Mesothelial cell of epicardium (in vitro differentiated cells): Measurements from ENCODE around the gene MSRB3. TPM values are rescaled to one million over a fixed set of nuclear protein-coding genes. Genes with fewer than 3 reads are reported as not detected.

Source experiments
- DNase-seq, 2 experiments: peaks; one replicate each; pipeline ENCODE4 v3.0.0; 2021; ENCODE audit warnings: low spot score in 2 of 2; ENCODE audit not compliant: unreplicated experiment in 2 of 2
- H3K27ac Mint-ChIP-seq: 2 replicates; pipeline ENCODE4 v1.8.0; 2021; ENCODE audit warnings: mixed read lengths
- H3K27me3 Mint-ChIP-seq: 2 replicates; pipeline ENCODE4 v1.8.0; 2021; ENCODE audit warnings: low read depth, mixed read lengths
- H3K36me3 Mint-ChIP-seq: 2 replicates; pipeline ENCODE4 v1.8.0; 2021; ENCODE audit warnings: mixed read lengths
- H3K4me1 Mint-ChIP-seq: 2 replicates; pipeline ENCODE4 v1.8.0; 2021; ENCODE audit warnings: mixed read lengths
- H3K4me3 Mint-ChIP-seq: 2 replicates; pipeline ENCODE4 v1.8.0; 2021; ENCODE audit warnings: mild to moderate bottlenecking, moderate library complexity, mixed read lengths
- H3K9me3 Mint-ChIP-seq: 2 replicates; pipeline ENCODE4 v1.8.0; 2021; ENCODE audit warnings: mixed read lengths
- total RNA-seq: library from RNA; stranded (reverse); gene quantifications from 3 replicates; pipeline ENCODE4 v1.2.1, GENCODE V29; 2021
- TF ChIP-seq, protein P1 (sequence below): fragments of 200-600 bp; sonication (generic); IDR thresholded peaks from one replicate; pipeline ENCODE4 v1.5.0; 2021; ENCODE audit warnings: antibody characterized with exemption; ENCODE audit not compliant: unreplicated experiment

MSRB3 gene
- total RNA-seq, 1 donor from 2014 or later, result 20.4 TPM

DNA sequence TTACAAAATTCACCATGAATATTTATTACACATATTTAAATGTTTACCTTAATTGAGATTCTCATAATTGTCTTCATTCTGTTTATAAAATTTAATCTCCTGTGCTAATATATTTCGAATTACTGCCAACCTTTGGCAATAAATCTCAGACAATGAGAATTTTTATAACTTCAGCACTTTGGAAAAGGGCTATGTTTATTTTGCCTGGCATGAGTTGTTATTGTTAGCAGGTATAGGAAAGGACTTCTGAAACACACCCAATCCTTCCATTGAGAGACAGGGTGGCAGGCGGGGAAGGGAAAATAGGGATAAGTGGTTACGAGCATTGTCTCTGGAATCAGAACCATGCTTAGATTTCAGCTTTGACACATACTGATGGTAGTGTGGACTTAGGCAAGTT lies 12.1 kb upstream of the MSRB3 start:
- H3K27me3 Mint-ChIP-seq, result no peaks in the 10 kb centered on the region
- no peak overlapping the region for H3K4me3 Mint-ChIP-seq
- H3K4me1 Mint-ChIP-seq, result peaks cover 2% of the 10 kb centered on the region
- TF ChIP-seq, protein P1, sequence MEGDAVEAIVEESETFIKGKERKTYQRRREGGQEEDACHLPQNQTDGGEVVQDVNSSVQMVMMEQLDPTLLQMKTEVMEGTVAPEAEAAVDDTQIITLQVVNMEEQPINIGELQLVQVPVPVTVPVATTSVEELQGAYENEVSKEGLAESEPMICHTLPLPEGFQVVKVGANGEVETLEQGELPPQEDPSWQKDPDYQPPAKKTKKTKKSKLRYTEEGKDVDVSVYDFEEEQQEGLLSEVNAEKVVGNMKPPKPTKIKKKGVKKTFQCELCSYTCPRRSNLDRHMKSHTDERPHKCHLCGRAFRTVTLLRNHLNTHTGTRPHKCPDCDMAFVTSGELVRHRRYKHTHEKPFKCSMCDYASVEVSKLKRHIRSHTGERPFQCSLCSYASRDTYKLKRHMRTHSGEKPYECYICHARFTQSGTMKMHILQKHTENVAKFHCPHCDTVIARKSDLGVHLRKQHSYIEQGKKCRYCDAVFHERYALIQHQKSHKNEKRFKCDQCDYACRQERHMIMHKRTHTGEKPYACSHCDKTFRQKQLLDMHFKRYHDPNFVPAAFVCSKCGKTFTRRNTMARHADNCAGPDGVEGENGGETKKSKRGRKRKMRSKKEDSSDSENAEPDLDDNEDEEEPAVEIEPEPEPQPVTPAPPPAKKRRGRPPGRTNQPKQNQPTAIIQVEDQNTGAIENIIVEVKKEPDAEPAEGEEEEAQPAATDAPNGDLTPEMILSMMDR, result no peak
- peaks cover 9% of the 10 kb centered on the region for H3K9me3 Mint-ChIP-seq
- no peaks in the 10 kb centered on the region for H3K36me3 Mint-ChIP-seq
- DNase-seq, result no peak
- no peak overlapping the region for H3K27ac Mint-ChIP-seq

DNA sequence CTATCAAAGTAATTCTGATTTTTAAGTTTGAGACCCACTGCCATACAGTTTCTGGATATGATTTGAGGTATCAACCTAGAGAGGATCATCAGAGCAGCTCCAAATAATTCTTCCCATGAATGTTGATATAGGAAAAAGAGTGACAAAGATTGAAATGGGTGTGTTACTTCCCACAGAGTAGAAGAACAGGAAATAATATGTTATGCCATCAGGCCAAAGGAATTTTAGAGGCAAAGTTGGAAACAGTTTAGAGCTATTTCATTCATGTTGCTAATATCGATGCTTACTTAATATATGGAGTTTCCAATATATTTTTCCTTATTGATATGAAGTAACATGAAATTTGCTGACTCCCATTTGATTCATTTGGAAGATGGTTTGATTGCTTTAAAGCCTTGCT lies 8.9 kb upstream of the MSRB3 start:
- Mint-ChIP-seq H3K4me3 (no peak overlapping the region), H3K9me3 (peaks cover 4% of the 10 kb centered on the region), H3K36me3 (no peaks in the 10 kb centered on the region), H3K27ac (no peak overlapping the region), H3K4me1 (peaks cover 2% of the 10 kb centered on the region), H3K27me3 (no peaks in the 10 kb centered on the region)
- DNase-seq, result no peak
- TF ChIP-seq, protein P1, result no peak

DNA sequence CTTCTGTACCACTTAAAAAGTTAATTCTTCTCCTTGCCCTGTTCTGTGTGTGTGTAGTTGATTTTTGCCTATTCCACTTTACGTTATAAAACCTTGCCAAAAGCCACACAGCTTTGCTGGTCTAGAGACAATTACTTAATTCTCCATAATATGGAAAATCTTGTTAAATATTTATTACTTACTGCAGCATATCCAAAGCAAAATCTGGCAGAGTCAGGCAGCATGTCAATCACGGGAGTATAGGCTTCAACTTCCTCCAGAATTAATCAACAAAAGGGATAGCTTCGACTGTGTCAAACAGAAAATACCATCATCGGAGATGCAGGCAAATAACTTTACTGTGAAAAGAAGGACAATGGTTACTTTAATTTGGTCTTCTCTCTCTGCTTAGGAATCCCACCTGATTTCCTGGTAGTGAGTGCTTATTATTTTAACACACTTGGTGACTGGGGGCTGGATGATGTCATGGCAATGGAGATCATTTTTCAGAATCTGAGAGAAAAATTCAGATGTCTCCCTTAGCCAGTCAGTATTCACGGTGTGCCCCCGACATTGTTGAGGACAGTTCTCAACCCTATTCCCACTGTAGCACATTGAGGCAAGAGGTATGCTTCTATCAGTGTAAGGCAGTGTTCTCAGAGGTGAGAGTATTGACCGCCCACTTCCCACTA lies 3.7 kb upstream of the MSRB3 start:
- no peak for DNase-seq
- Mint-ChIP-seq H3K4me3 (no peak overlapping the region), H3K27me3 (no peaks in the 10 kb centered on the region), H3K36me3 (no peaks in the 10 kb centered on the region), H3K9me3 (no peaks in the 10 kb centered on the region), H3K27ac (no peak overlapping the region), H3K4me1 (peaks cover 4% of the 10 kb centered on the region)
- TF ChIP-seq, protein P1, result no peak

DNA sequence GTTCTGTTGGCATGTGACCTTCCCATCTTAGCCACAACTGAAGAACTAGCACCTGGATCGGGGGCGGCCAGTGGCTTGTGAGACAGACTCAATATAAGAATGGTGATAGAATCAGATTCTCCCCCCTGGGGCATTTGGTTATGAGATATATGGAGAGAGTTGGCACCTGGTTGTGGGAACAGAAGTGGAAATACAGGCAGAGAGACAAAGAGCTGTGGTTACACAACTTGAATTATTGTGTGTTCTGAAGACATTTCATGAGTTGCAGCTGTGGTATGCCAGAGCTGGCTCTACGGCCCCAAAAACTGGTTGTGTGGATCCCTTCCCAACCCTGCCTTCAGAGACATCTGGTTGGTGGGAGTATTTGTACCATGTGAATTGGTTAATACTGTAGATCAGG lies 2.9 kb upstream of the MSRB3 start:
- Mint-ChIP-seq H3K4me3 (no peak overlapping the region), H3K27me3 (no peaks in the 10 kb centered on the region), H3K27ac (no peak overlapping the region), H3K4me1 (peaks cover 10% of the 10 kb centered on the region), H3K36me3 (no peaks in the 10 kb centered on the region), H3K9me3 (no peaks in the 10 kb centered on the region)
- TF ChIP-seq, protein P1, result no peak
- no peak for DNase-seq

DNA sequence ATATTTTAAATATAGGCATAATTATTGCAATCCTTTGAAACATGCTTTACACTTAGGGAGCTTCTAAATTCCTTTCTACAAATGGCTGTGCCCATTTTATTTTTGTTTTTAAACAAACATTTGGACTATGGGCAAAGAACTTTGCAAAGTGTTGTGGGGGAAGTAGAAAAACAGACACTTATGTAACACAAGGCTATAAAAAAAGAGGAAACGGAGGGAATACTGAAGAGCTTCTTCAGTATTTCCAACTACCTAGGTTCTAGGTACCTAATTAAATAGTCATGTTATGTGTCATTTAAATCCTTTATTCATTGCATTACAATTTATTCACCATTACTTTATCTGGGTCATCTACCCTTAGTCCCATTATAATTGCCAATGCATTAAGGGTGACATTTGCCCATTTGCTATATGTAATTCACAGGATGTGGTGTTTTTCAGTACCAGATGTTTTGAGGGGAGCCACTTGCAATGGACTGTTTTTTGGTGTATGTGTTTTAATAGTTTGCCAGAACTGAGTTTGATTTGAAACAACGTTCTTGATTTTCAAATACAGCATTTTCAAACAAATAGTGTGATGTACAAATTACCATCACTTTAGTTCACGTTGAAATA lies 1.5 kb upstream of the MSRB3 start:
- Mint-ChIP-seq H3K36me3 (no peaks in the 10 kb centered on the region), H3K4me1 (peaks cover 10% of the 10 kb centered on the region)
- no peak for DNase-seq

More for the DNA sequence above, 1.5 kb upstream of the MSRB3 start:
- Mint-ChIP-seq H3K27me3 (no peaks in the 10 kb centered on the region), H3K27ac (no peak overlapping the region), H3K9me3 (no peaks in the 10 kb centered on the region), H3K4me3 (no peak overlapping the region)
- TF ChIP-seq, protein P1, result no peak
